ENCODE results near the gene SLC2A1.

The SLC2A1 gene

DNA sequence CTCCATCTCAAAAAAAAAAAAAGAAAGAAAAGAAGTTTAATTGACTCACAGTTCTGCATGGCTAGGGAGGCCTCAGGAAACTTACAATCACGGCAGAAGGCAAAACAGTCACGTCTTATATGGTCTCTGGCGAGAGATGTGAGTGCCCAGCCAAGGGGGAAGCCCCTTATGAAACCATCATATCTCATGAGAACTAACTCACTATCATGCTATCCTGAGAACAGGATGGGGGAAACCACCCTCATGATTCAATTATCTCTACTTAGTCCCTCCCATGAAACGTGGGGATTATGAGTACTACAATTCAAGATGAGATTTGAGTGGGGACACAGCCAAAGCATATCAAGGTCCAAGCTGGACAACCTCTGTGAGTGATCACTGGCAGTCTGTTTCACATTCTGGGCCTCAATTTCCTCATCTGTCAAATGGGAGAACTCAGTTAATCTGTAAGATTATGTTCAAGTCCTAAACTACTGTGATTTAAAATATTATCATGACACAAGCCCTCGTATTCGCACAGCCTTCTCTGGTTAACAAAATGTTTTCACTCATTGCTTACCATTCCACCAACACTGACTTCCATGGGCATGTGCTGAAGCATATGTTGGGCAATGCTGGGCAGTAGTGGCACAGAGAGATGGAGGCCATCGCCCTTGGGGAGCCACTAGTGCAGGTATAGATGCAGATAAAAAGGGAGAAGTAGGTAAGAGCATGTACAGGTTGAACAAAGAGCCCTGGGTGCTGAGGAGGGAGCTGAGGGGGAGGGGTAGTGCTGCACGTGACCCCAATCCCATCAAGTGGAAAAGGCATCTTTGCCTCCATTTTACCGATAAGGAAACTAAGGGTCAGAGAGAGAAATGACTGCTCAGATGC is 46.2 kb upstream of the SLC2A1 start:
- H2BK120ac ChIP-seq (ENCODE audit: insufficient read depth, low read length, poor library complexity) = peak overlapping the region; percentile 100
- H4K8ac ChIP-seq (ENCODE audit: low read depth, low read length) = peak overlapping the region; percentile 94
- H3K79me1 ChIP-seq (ENCODE audit: low read length) = peaks cover 63% of the 10 kb centered on the region
- H3K79me2 ChIP-seq (ENCODE audit: control insufficient read depth, insufficient read depth, low read length, poor library complexity) = peaks cover 20% of the 10 kb centered on the region
- H4K12ac ChIP-seq (ENCODE audit: low read depth, low read length) = peak overlapping the region; percentile 60
- H3K18ac ChIP-seq (ENCODE audit: low read length) = peak overlapping the region; percentile 97
- no peak overlapping the region for H3K9ac ChIP-seq (ENCODE audit: low read length)
- H2BK5ac ChIP-seq (ENCODE audit: low read depth, low read length, poor library complexity) = peak overlapping the region; percentile 99
- no peak overlapping the region for H3K4me3 ChIP-seq (ENCODE audit: low read depth, low read length)
- peaks cover 38 to 39% of the 10 kb centered on the region in 2 experiments for H3K4me1 ChIP-seq (ENCODE audit: control insufficient read depth in 1 of 2, insufficient read depth in 2 of 2, low read length in 2 of 2)
- H3K36me3 ChIP-seq (ENCODE audit: control insufficient read depth in 1 of 2, insufficient read depth in 2 of 2, low read length in 2 of 2) = no peaks in the 10 kb centered on the region
- peak overlapping the region; percentile 98 for H3K14ac ChIP-seq (ENCODE audit: low read length)
- peak overlapping the region; percentile 99 for H2AK5ac ChIP-seq (ENCODE audit: low read length)
- peak overlapping the region; percentile 87 for H3K4ac ChIP-seq (ENCODE audit: low read depth, low read length)
- peak overlapping the region; percentile 97 for H3K27ac ChIP-seq (ENCODE audit: low read depth, low read length)
- no peak overlapping the region for H3K23ac ChIP-seq (ENCODE audit: low read length)
- WGBS (ENCODE audit: extremely low coverage, insufficient coverage, insufficient read length) = no CpG with 5 or more reads among the region's 9 CpGs
- H3K9me3 ChIP-seq (ENCODE audit: insufficient read depth, low read depth, low read length) = no peaks in the 10 kb centered on the region
- H3K27me3 ChIP-seq (ENCODE audit: insufficient read depth, low read length) = no peaks in the 10 kb centered on the region
- no peak overlapping the region for H2AFZ ChIP-seq (ENCODE audit: insufficient read depth, low read length, poor library complexity)
- H3K4me2 ChIP-seq (ENCODE audit: low read length) = peak overlapping the region; percentile 17
- peak in 1 of 2 donors; percentile 52 for DNase-seq
- peak overlapping the region; percentile 99 for H2BK12ac ChIP-seq (ENCODE audit: low read length)
- H4K91ac ChIP-seq (ENCODE audit: low read depth, low read length) = peak overlapping the region; percentile 99

DNA sequence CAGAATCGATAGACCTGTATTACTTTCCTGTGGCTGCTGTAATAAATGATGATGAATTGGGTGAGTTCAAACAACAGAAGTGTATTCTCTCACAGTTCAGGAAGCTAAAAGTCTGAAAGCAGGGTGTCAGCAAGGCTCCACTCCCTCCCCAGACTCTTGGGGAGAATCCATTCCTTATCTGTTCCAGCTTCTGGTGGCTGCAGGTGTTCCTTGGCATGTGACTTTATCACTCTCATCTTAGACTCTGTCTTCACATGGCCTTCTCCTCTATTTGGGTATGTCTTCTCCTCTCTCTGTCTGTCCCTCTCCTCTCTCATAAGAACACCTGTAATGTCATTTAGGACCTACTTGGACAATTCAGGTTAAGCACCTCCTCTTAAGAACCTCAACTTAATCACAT is 44.1 kb upstream of the SLC2A1 start:
- H2AK5ac ChIP-seq (ENCODE audit: low read length) = peak overlapping the region; percentile 96
- no peak overlapping the region for H3K9ac ChIP-seq (ENCODE audit: low read length)
- H3K27ac ChIP-seq (ENCODE audit: low read depth, low read length) = no peak overlapping the region
- H3K4me2 ChIP-seq (ENCODE audit: low read length) = no peak overlapping the region
- no CpG with 5 or more reads among the region's 1 CpG for WGBS (ENCODE audit: extremely low coverage, insufficient coverage, insufficient read length)
- no peak overlapping the region for H4K12ac ChIP-seq (ENCODE audit: low read depth, low read length)
- H3K79me1 ChIP-seq (ENCODE audit: low read length) = peaks cover 64% of the 10 kb centered on the region
- H2BK5ac ChIP-seq (ENCODE audit: low read depth, low read length, poor library complexity) = peak overlapping the region; percentile 62
- H2BK12ac ChIP-seq (ENCODE audit: low read length) = peak overlapping the region; percentile 94
- no peaks in the 10 kb centered on the region for H3K9me3 ChIP-seq (ENCODE audit: insufficient read depth, low read depth, low read length)
- no peaks in the 10 kb centered on the region for H3K27me3 ChIP-seq (ENCODE audit: insufficient read depth, low read length)
- H2BK120ac ChIP-seq (ENCODE audit: insufficient read depth, low read length, poor library complexity) = peak overlapping the region; percentile 87
- no peak for DNase-seq
- H3K14ac ChIP-seq (ENCODE audit: low read length) = peak overlapping the region; percentile 51
- no peak overlapping the region for H2AFZ ChIP-seq (ENCODE audit: insufficient read depth, low read length, poor library complexity)
- peak overlapping the region; percentile 15 for H4K8ac ChIP-seq (ENCODE audit: low read depth, low read length)
- no peak overlapping the region for H3K4ac ChIP-seq (ENCODE audit: low read depth, low read length)
- no peak overlapping the region for H3K23ac ChIP-seq (ENCODE audit: low read length)
- no peak overlapping the region for H3K4me3 ChIP-seq (ENCODE audit: low read depth, low read length)
- peak overlapping the region; percentile 57 for H3K18ac ChIP-seq (ENCODE audit: low read length)
- H3K79me2 ChIP-seq (ENCODE audit: control insufficient read depth, insufficient read depth, low read length, poor library complexity) = peaks cover 18% of the 10 kb centered on the region
- H4K91ac ChIP-seq (ENCODE audit: low read depth, low read length) = peak overlapping the region; percentile 85
- H3K4me1 ChIP-seq (ENCODE audit: control insufficient read depth in 1 of 2, insufficient read depth in 2 of 2, low read length in 2 of 2) = peaks cover 28 to 37% of the 10 kb centered on the region in 2 experiments
- H3K36me3 ChIP-seq (ENCODE audit: control insufficient read depth in 1 of 2, insufficient read depth in 2 of 2, low read length in 2 of 2) = no peaks in the 10 kb centered on the region

GRCh38 chr1:43002116-43002515 is 43.4 kb upstream of the SLC2A1 start:
- Histone ChIP-seq H3K4me1 (ENCODE audit: control insufficient read depth in 1 of 2, insufficient read depth in 2 of 2, low read length in 2 of 2) (peaks cover 23 to 32% of the 10 kb centered on the region in 2 experiments), H3K4me2 (ENCODE audit: low read length) (no peak overlapping the region), H4K12ac (ENCODE audit: low read depth, low read length) (no peak overlapping the region), H3K79me2 (ENCODE audit: control insufficient read depth, insufficient read depth, low read length, poor library complexity) (peaks cover 14% of the 10 kb centered on the region), H3K27me3 (ENCODE audit: insufficient read depth, low read length) (no peaks in the 10 kb centered on the region), H3K4ac (ENCODE audit: low read depth, low read length) (no peak overlapping the region), H2AK5ac (ENCODE audit: low read length) (peak overlapping the region; percentile 96), H3K9ac (ENCODE audit: low read length) (no peak overlapping the region), H2BK120ac (ENCODE audit: insufficient read depth, low read length, poor library complexity) (peak overlapping the region; percentile 87), H3K4me3 (ENCODE audit: low read depth, low read length) (no peak overlapping the region), H3K18ac (ENCODE audit: low read length) (peak overlapping the region; percentile 57), H3K79me1 (ENCODE audit: low read length) (peaks cover 58% of the 10 kb centered on the region), H2BK5ac (ENCODE audit: low read depth, low read length, poor library complexity) (peak overlapping the region; percentile 62), H3K36me3 (ENCODE audit: control insufficient read depth in 1 of 2, insufficient read depth in 2 of 2, low read length in 2 of 2) (no peaks in the 10 kb centered on the region), H3K27ac (ENCODE audit: low read depth, low read length) (no peak overlapping the region), H2BK12ac (ENCODE audit: low read length) (peak overlapping the region; percentile 94), H2AFZ (ENCODE audit: insufficient read depth, low read length, poor library complexity) (no peak overlapping the region), H4K8ac (ENCODE audit: low read depth, low read length) (no peak overlapping the region), H4K91ac (ENCODE audit: low read depth, low read length) (peak overlapping the region; percentile 85), H3K9me3 (ENCODE audit: insufficient read depth, low read depth, low read length) (no peaks in the 10 kb centered on the region), H3K14ac (ENCODE audit: low read length) (peak overlapping the region; percentile 51), H3K23ac (ENCODE audit: low read length) (no peak overlapping the region)
- no peak for DNase-seq
- WGBS (ENCODE audit: extremely low coverage, insufficient coverage, insufficient read length) = no CpG with 5 or more reads among the region's 4 CpGs

DNA sequence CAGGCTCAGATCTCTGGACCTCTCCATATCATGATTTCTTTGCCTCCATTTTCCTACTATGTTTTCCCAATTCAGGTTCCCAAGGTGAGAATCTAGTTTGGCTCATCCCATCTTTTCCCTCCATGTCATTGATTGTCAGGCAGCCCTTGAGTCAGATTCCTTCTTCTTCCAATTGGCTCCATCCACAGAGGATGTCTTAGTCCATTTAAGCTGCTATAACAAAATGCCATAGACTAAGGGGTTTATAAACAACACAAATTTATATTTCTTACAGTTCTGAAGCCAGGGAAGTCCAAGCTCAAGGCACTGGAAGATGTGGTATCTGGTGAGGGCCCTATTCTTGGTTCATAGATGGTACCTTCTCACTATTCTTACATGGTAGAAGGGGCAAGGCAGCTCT is 42.8 kb upstream of the SLC2A1 start:
- H4K91ac ChIP-seq (ENCODE audit: low read depth, low read length) = no peak overlapping the region
- no peak overlapping the region for H3K9ac ChIP-seq (ENCODE audit: low read length)
- H3K36me3 ChIP-seq (ENCODE audit: control insufficient read depth in 1 of 2, insufficient read depth in 2 of 2, low read length in 2 of 2) = no peaks in the 10 kb centered on the region
- H4K8ac ChIP-seq (ENCODE audit: low read depth, low read length) = no peak overlapping the region
- H2BK120ac ChIP-seq (ENCODE audit: insufficient read depth, low read length, poor library complexity) = no peak overlapping the region
- H3K27ac ChIP-seq (ENCODE audit: low read depth, low read length) = no peak overlapping the region
- peak overlapping the region; percentile 94 for H2BK12ac ChIP-seq (ENCODE audit: low read length)
- no peak overlapping the region for H2BK5ac ChIP-seq (ENCODE audit: low read depth, low read length, poor library complexity)
- H2AK5ac ChIP-seq (ENCODE audit: low read length) = peak overlapping the region; percentile 73
- no peak overlapping the region for H3K4me2 ChIP-seq (ENCODE audit: low read length)
- no peak overlapping the region for H3K4ac ChIP-seq (ENCODE audit: low read depth, low read length)
- H3K79me2 ChIP-seq (ENCODE audit: control insufficient read depth, insufficient read depth, low read length, poor library complexity) = peaks cover 10% of the 10 kb centered on the region
- H4K12ac ChIP-seq (ENCODE audit: low read depth, low read length) = no peak overlapping the region
- no peak overlapping the region for H2AFZ ChIP-seq (ENCODE audit: insufficient read depth, low read length, poor library complexity)
- H3K4me1 ChIP-seq (ENCODE audit: control insufficient read depth in 1 of 2, insufficient read depth in 2 of 2, low read length in 2 of 2) = peaks cover 18 to 27% of the 10 kb centered on the region in 2 experiments
- no peak overlapping the region for H3K18ac ChIP-seq (ENCODE audit: low read length)
- no peaks in the 10 kb centered on the region for H3K9me3 ChIP-seq (ENCODE audit: insufficient read depth, low read depth, low read length)
- DNase-seq = no peak
- peaks cover 51% of the 10 kb centered on the region for H3K79me1 ChIP-seq (ENCODE audit: low read length)
- no peak overlapping the region for H3K14ac ChIP-seq (ENCODE audit: low read length)
- no peaks in the 10 kb centered on the region for H3K27me3 ChIP-seq (ENCODE audit: insufficient read depth, low read length)
- no peak overlapping the region for H3K4me3 ChIP-seq (ENCODE audit: low read depth, low read length)
- no peak overlapping the region for H3K23ac ChIP-seq (ENCODE audit: low read length)

All from trophoblast cell (in vitro differentiated cells and primary cell).